Activated naive CD4-positive, alpha-beta T cell treated with anti-CD3 and anti-CD28 coated beads, Interleukin-2, amount 50 U/mL, for 72 hours (primary cell): ENCODE data around the gene TBC1D10B. TPM values are rescaled to one million over a fixed set of nuclear protein-coding genes. Genes with fewer than 3 reads are reported as not detected.
A peak's percentile ranks its signal among the peaks of the same experiment; 100 is the strongest.

Experiments used
- ATAC-seq, 2 donors: fragments of 150-1000 bp; cut with Tn5 transposase; 2 replicates each; pipeline ENCODE4 v1.10.0; 2021; ENCODE audit warnings: mild to moderate bottlenecking in 2 of 2, moderate library complexity in 2 of 2
- DNase-seq, 2 donors: peaks; one replicate each; pipeline ENCODE4 v3.0.0; 2021 to 2022; ENCODE audit warnings: low spot score in 2 of 2
- H3K27ac Mint-ChIP-seq, 2 donors: one replicate each; pipeline ENCODE4 v1.8.0; 2022; ENCODE audit warnings: mild to moderate bottlenecking in 2 of 2, mixed read lengths in 2 of 2
- H3K36me3 Mint-ChIP-seq, 2 donors: one replicate each; pipeline ENCODE4 v1.8.0; 2022; ENCODE audit warnings: mixed read lengths in 2 of 2
- H3K9me3 Mint-ChIP-seq, 2 donors: one replicate each; pipeline ENCODE4 v1.8.0; 2022; ENCODE audit warnings: mixed read lengths in 2 of 2
- total RNA-seq, 2 donors: library from RNA; stranded (reverse); gene quantifications; one replicate each; pipeline ENCODE4 v1.2.3, GENCODE V29; 2022

Gene TBC1D10B
- total RNA-seq, 2 donors from 2014 or later: 52.5 to 69.5 TPM

- DNase-seq (no peak), ATAC-seq (no peak)
- Mint-ChIP-seq H3K27ac (peak overlapping the region; percentile 65 to 84), H3K36me3 (peaks cover 16 to 29% of the 10 kb centered on the region in 2 donors), H3K9me3 (no peaks in the 10 kb centered on the region)
Measured at GRCh38 chr16:30368122-30368791, 2.0 kb downstream of the TBC1D10B start.

- ATAC-seq (no peak), DNase-seq (no peak)
- Mint-ChIP-seq H3K27ac (peak overlapping the region; percentile 65 to 84), H3K9me3 (no peaks in the 10 kb centered on the region), H3K36me3 (peaks cover 17 to 29% of the 10 kb centered on the region in 2 donors)
Measured at GRCh38 chr16:30367349-30368009, 2.8 kb downstream of the TBC1D10B start.

GRCh38 chr16:30366511-30366910, 3.8 kb downstream of the TBC1D10B start:
- ATAC-seq (no peak), DNase-seq (no peak)
- Mint-ChIP-seq H3K36me3 (peaks cover 22 to 29% of the 10 kb centered on the region in 2 donors), H3K27ac (no peak overlapping the region), H3K9me3 (no peaks in the 10 kb centered on the region)

GRCh38 chr16:30365200-30365599, 5.1 kb downstream of the TBC1D10B start:
- Mint-ChIP-seq H3K9me3 (no peaks in the 10 kb centered on the region), H3K27ac (no peak overlapping the region), H3K36me3 (peaks cover 22 to 29% of the 10 kb centered on the region in 2 donors)
- no peak for DNase-seq
- ATAC-seq: no peak

- H3K27ac Mint-ChIP-seq: peak overlapping the region; percentile 50 to 52
- peaks cover 6 to 12% of the 10 kb centered on the region in 2 donors for H3K36me3 Mint-ChIP-seq
Measured at GRCh38 chr16:30361180-30361579, 9.1 kb downstream of the TBC1D10B start.

GRCh38 chr16:30359871-30360170, 10.5 kb downstream of the TBC1D10B start:
- H3K36me3 Mint-ChIP-seq: peaks cover 2 to 11% of the 10 kb centered on the region in 2 donors
- no peaks in the 10 kb centered on the region for H3K9me3 Mint-ChIP-seq
- DNase-seq (no peak), ATAC-seq (no peak)
- H3K27ac Mint-ChIP-seq: peak overlapping the region; percentile 44 to 93

More at GRCh38 chr16:30361180-30361579, 9.1 kb downstream of the TBC1D10B start:
- no peak for DNase-seq
- no peak for ATAC-seq
- H3K9me3 Mint-ChIP-seq: no peaks in the 10 kb centered on the region

- DNase-seq (no peak), ATAC-seq (no peak)
- peak overlapping the region in 1 of 2 donors; percentile 44 for H3K27ac Mint-ChIP-seq
- peaks cover 5 to 11% of the 10 kb centered on the region in 2 donors for H3K36me3 Mint-ChIP-seq
- H3K9me3 Mint-ChIP-seq: no peaks in the 10 kb centered on the region
Measured at GRCh38 chr16:30358990-30359870, 11.1 kb downstream of the TBC1D10B start.

GRCh38 chr16:30358577-30358936, 11.7 kb downstream of the TBC1D10B start:
- ATAC-seq: no peak
- Mint-ChIP-seq H3K9me3 (no peaks in the 10 kb centered on the region), H3K36me3 (peaks cover 11 to 12% of the 10 kb centered on the region in 2 donors), H3K27ac (peak overlapping the region in 1 of 2 donors; percentile 35)
- no peak for DNase-seq

GRCh38 chr16:30357715-30358576, 12.3 kb downstream of the TBC1D10B start:
- DNase-seq: no peak
- Mint-ChIP-seq H3K9me3 (no peaks in the 10 kb centered on the region), H3K27ac (peak overlapping the region; percentile 36 to 93), H3K36me3 (peaks cover 11 to 14% of the 10 kb centered on the region in 2 donors)
- no peak for ATAC-seq

- DNase-seq (no peak), ATAC-seq (no peak)
- Mint-ChIP-seq H3K36me3 (peaks cover 7 to 20% of the 10 kb centered on the region in 2 donors), H3K27ac (peak overlapping the region; percentile 86 to 93), H3K9me3 (no peaks in the 10 kb centered on the region)
Measured at GRCh38 chr16:30357085-30357714, 13.1 kb downstream of the TBC1D10B start.

- DNase-seq: no peak
- no peaks in the 10 kb centered on the region for H3K9me3 Mint-ChIP-seq
- no peak for ATAC-seq
- H3K27ac Mint-ChIP-seq: peak overlapping the region; percentile 86 to 93
- peaks cover 5 to 22% of the 10 kb centered on the region in 2 donors for H3K36me3 Mint-ChIP-seq
Measured at GRCh38 chr16:30356401-30357084, 13.8 kb downstream of the TBC1D10B start.

- ATAC-seq: no peak
Measured at GRCh38 chr16:30355954-30356308, 14.4 kb downstream of the TBC1D10B start.

GRCh38 chr16:30355144-30355953, 14.9 kb downstream of the TBC1D10B start, which contains the start of gene CD2BP2:
Gene CD2BP2, minus strand, starts transcription at chr16:30355308. Its CDS starts 627 bp downstream, at chr16:30354681.
- no peaks in the 10 kb centered on the region for H3K9me3 Mint-ChIP-seq
- DNase-seq (peak; percentile 82 to 95), ATAC-seq (peak; percentile 87 to 89)
- peaks cover 5 to 30% of the 10 kb centered on the region in 2 donors for H3K36me3 Mint-ChIP-seq
- peak within 1 kb of the TSS; percentile 93 to 97 for H3K27ac Mint-ChIP-seq

More at GRCh38 chr16:30355954-30356308, 14.4 kb downstream of the TBC1D10B start:
- DNase-seq: no peak
- Mint-ChIP-seq H3K9me3 (no peaks in the 10 kb centered on the region), H3K36me3 (peaks cover 5 to 28% of the 10 kb centered on the region in 2 donors), H3K27ac (peak overlapping the region; percentile 93 to 97)

GRCh38 chr16:30354423-30355143, 15.7 kb downstream of the TBC1D10B start:
- peak overlapping the region; percentile 93 to 97 for H3K27ac Mint-ChIP-seq
- peaks cover 8 to 30% of the 10 kb centered on the region in 2 donors for H3K36me3 Mint-ChIP-seq
- no peaks in the 10 kb centered on the region for H3K9me3 Mint-ChIP-seq
- ATAC-seq (peak; percentile 30 to 37), DNase-seq (peak in 1 of 2 donors; percentile 46)
